HepG2 (cell line): Measurements from ENCODE around the gene ALOXE3. TPM values are rescaled to one million over a fixed set of nuclear protein-coding genes. Genes with fewer than 3 reads are reported as not detected.

Source experiments
- ONECUT2 ChIP-seq: sonication (generic); formaldehyde crosslinking; IDR thresholded peaks from 2 replicates; pipeline ENCODE4 v1.4.0; 2020; ENCODE audit warnings: missing genetic modification reagents
- REPIN1 ChIP-seq: sonication (generic); formaldehyde crosslinking; IDR thresholded peaks from 2 replicates; pipeline ENCODE4 v1.8.0; 2022; ENCODE audit warnings: missing genetic modification reagents, low read depth, mild to moderate bottlenecking, borderline replicate concordance
- REXO4 ChIP-seq: sonication (generic); formaldehyde crosslinking; IDR thresholded peaks from 2 replicates; pipeline ENCODE4 v1.8.0; 2022; ENCODE audit warnings: missing genetic modification reagents, mild to moderate bottlenecking, borderline replicate concordance
- ZBTB38 ChIP-seq: sonication (generic); formaldehyde crosslinking; IDR thresholded peaks from 2 replicates; pipeline ENCODE4 v1.5.1; 2020; ENCODE audit warnings: mild to moderate bottlenecking, missing genetic modification reagents
- ZC3H13 ChIP-seq: sonication (generic); formaldehyde crosslinking; IDR thresholded peaks from 2 replicates; pipeline ENCODE4 v1.8.1; 2023; ENCODE audit warnings: mild to moderate bottlenecking, missing genetic modification reagents, moderate library complexity
- ZNF530 ChIP-seq: sonication (generic); formaldehyde crosslinking; IDR thresholded peaks from 2 replicates; pipeline ENCODE4 v1.5.0; 2020; ENCODE audit warnings: low read depth, mild to moderate bottlenecking, missing genetic modification reagents
- ZNF546 ChIP-seq: sonication (generic); formaldehyde crosslinking; conservative IDR thresholded peaks from 2 replicates; pipeline ENCODE4 v1.8.1; 2023; ENCODE audit warnings: mild to moderate bottlenecking, missing genetic modification reagents
- ZSCAN25 ChIP-seq: sonication (generic); formaldehyde crosslinking; IDR thresholded peaks from 2 replicates; pipeline ENCODE4 v1.8.0; 2022; ENCODE audit warnings: mild to moderate bottlenecking, missing genetic modification reagents
- polyA plus RNA-seq, 8 experiments: library from polyadenylated mRNA; depleted of rRNA in 3 of 8; stranded (reverse) in 7 of 8; unstranded in 1 of 8; fragments of >200 nt; fragmentation: Illumina TruSeq in 4 of 8; extraction: Trizol in 4 of 8; gene quantifications; 2 replicates each; pipeline versions ENCODE4 v1.2.1 to v1.2.3, GENCODE V29; 2011 to 2016; ENCODE audit warnings: low read depth in 4 of 8, missing spikeins in 1 of 8, mixed read lengths in 1 of 8; ENCODE audit not compliant: insufficient read depth in 1 of 8
- total RNA-seq, 5 experiments: library from RNA; depleted of rRNA; stranded (reverse); fragments of >200 nt; fragmentation: Illumina TruSeq; extraction: Trizol; gene quantifications; 2 replicates each; pipeline ENCODE4 v1.2.3, GENCODE V29; 2016; ENCODE audit warnings: low read depth in 1 of 5
- TF ChIP-seq, protein P1 (sequence below): sonication (generic); formaldehyde crosslinking; IDR thresholded peaks from 2 replicates; pipeline ENCODE4 v1.4.0; 2020; ENCODE audit warnings: missing genetic modification reagents
- TF ChIP-seq, protein P2 (sequence below): sonication (generic); formaldehyde crosslinking; IDR thresholded peaks from 2 replicates; pipeline ENCODE4 v1.5.0; 2020; ENCODE audit warnings: missing genetic modification reagents, mild to moderate bottlenecking, borderline replicate concordance
- TF ChIP-seq, protein P3 (sequence below), 2 experiments: sonication (generic) in 1 of 2; formaldehyde crosslinking in 1 of 2; IDR thresholded peaks; 2 replicates each; pipeline versions ENCODE4 v1.5.1 to v1.6.1; 2011 to 2020; ENCODE audit warnings: borderline replicate concordance in 1 of 2, low read depth in 1 of 2, low read length in 1 of 2, mild to moderate bottlenecking in 1 of 2, missing genetic modification reagents in 1 of 2, moderate library complexity in 1 of 2
- TF ChIP-seq, protein P4 (sequence below): sonication (generic); formaldehyde crosslinking; IDR thresholded peaks from 2 replicates; pipeline ENCODE4 v1.5.0; 2020; ENCODE audit warnings: missing genetic modification reagents
- TF ChIP-seq, protein P5 (sequence below): sonication (generic); formaldehyde crosslinking; IDR thresholded peaks from 2 replicates; pipeline ENCODE4 v1.5.1; 2020; ENCODE audit warnings: missing genetic modification reagents, mild to moderate bottlenecking, borderline replicate concordance

The ALOXE3 gene
- total and polyA plus RNA-seq, 2 of the 13 experiments (the other 11 are each of a cell fraction or from before 2014, with no cell fraction given), result 0.07 TPM; not detected in 1

DNA sequence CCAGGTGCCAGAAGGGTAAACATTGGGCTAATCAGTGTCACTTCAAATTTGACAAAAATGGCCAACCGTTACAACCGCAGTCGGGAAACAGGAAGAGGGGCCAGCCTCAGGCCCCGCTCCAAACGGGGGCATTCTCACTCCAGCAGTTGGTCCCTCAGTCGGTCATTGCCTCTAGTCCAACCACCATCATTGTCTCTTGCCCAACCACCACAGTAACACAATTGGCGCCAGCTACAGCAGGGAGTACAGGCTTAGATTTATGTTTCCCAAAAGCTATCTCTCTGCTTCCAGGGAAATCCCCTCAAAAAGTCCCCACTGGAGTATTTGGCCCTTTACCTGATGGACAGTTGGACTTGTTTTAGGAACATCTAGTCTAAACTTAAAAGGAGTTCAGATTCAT lies 59.2 kb downstream of the ALOXE3 start (continued):
- peak; percentile 73; the same call in 1 of the 2 replicates for TF ChIP-seq ZC3H13
- TF ChIP-seq, protein P1, sequence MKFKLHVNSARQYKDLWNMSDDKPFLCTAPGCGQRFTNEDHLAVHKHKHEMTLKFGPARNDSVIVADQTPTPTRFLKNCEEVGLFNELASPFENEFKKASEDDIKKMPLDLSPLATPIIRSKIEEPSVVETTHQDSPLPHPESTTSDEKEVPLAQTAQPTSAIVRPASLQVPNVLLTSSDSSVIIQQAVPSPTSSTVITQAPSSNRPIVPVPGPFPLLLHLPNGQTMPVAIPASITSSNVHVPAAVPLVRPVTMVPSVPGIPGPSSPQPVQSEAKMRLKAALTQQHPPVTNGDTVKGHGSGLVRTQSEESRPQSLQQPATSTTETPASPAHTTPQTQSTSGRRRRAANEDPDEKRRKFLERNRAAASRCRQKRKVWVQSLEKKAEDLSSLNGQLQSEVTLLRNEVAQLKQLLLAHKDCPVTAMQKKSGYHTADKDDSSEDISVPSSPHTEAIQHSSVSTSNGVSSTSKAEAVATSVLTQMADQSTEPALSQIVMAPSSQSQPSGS (CRISPR knock-in tag), result 0 out of 2 replicates have a peak, but pooled peaks have one; percentile 49
- TF ChIP-seq, protein P2, sequence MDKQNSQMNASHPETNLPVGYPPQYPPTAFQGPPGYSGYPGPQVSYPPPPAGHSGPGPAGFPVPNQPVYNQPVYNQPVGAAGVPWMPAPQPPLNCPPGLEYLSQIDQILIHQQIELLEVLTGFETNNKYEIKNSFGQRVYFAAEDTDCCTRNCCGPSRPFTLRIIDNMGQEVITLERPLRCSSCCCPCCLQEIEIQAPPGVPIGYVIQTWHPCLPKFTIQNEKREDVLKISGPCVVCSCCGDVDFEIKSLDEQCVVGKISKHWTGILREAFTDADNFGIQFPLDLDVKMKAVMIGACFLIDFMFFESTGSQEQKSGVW (CRISPR knock-in tag), result no peak
- TF ChIP-seq, protein P3, sequence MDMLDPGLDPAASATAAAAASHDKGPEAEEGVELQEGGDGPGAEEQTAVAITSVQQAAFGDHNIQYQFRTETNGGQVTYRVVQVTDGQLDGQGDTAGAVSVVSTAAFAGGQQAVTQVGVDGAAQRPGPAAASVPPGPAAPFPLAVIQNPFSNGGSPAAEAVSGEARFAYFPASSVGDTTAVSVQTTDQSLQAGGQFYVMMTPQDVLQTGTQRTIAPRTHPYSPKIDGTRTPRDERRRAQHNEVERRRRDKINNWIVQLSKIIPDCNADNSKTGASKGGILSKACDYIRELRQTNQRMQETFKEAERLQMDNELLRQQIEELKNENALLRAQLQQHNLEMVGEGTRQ (IDR thresholded peaks at IDR 0.05; ENCODE audit: low read depth, low read length), result no peak
- TF ChIP-seq, protein P3 (CRISPR knock-in tag; IDR thresholded peaks at IDR 0.05; ENCODE audit: borderline replicate concordance), result 0 out of 2 replicates have a peak, but pooled peaks have one; percentile 0
- no peak for TF ChIP-seq REPIN1 (CRISPR knock-in tag)
- TF ChIP-seq ZNF546 (CRISPR knock-in tag), result 0 out of 2 replicates have a peak, but pooled peaks have one; percentile 10
- no peak for TF ChIP-seq REXO4 (CRISPR knock-in tag)
- peak; percentile 19; the same call in 1 of the 2 replicates for TF ChIP-seq ZBTB38
- TF ChIP-seq, protein P4, sequence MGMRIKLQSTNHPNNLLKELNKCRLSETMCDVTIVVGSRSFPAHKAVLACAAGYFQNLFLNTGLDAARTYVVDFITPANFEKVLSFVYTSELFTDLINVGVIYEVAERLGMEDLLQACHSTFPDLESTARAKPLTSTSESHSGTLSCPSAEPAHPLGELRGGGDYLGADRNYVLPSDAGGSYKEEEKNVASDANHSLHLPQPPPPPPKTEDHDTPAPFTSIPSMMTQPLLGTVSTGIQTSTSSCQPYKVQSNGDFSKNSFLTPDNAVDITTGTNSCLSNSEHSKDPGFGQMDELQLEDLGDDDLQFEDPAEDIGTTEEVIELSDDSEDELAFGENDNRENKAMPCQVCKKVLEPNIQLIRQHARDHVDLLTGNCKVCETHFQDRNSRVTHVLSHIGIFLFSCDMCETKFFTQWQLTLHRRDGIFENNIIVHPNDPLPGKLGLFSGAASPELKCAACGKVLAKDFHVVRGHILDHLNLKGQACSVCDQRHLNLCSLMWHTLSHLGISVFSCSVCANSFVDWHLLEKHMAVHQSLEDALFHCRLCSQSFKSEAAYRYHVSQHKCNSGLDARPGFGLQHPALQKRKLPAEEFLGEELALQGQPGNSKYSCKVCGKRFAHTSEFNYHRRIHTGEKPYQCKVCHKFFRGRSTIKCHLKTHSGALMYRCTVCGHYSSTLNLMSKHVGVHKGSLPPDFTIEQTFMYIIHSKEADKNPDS (CRISPR knock-in tag), result no peak
- no peak for TF ChIP-seq ONECUT2
- TF ChIP-seq ZSCAN25, result no peak
- TF ChIP-seq, protein P5, sequence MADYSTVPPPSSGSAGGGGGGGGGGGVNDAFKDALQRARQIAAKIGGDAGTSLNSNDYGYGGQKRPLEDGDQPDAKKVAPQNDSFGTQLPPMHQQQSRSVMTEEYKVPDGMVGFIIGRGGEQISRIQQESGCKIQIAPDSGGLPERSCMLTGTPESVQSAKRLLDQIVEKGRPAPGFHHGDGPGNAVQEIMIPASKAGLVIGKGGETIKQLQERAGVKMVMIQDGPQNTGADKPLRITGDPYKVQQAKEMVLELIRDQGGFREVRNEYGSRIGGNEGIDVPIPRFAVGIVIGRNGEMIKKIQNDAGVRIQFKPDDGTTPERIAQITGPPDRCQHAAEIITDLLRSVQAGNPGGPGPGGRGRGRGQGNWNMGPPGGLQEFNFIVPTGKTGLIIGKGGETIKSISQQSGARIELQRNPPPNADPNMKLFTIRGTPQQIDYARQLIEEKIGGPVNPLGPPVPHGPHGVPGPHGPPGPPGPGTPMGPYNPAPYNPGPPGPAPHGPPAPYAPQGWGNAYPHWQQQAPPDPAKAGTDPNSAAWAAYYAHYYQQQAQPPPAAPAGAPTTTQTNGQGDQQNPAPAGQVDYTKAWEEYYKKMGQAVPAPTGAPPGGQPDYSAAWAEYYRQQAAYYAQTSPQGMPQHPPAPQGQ (CRISPR knock-in tag), result no peak
- TF ChIP-seq ZNF530 (CRISPR knock-in tag), result no peak
- TF ChIP-seq, all 625 proteins: peak for 10
